ENCODE data around the gene SMC4. TPM values are rescaled to one million over a fixed set of nuclear protein-coding genes. Genes with fewer than 3 reads are reported as not detected.

Gene SMC4
- total RNA-seq, 1 donor from 2014 or later, result 75.4 TPM

GRCh38 chr3:160479376-160479775 lies 79.9 kb downstream of the SMC4 start:
- ATAC-seq, result no peak

GRCh38 chr3:160480931-160481330 lies 81.5 kb downstream of the SMC4 start:
- ATAC-seq, result no peak

- ATAC-seq, result no peak
Observed at GRCh38 chr3:160481856-160482255, 82.4 kb downstream of the SMC4 start.

- no peak for ATAC-seq
Observed at GRCh38 chr3:160482796-160483195, 83.3 kb downstream of the SMC4 start.

Other genes with a start within 250 kb of the SMC4 start
- gene C3orf80, start 174.2 kb upstream of the SMC4 start, total RNA-seq, result 5.9 TPM
- 11.0 TPM for gene IFT80, start 425 bp upstream of the SMC4 start, total RNA-seq
- 10.3 TPM for gene TRIM59, start 50.1 kb downstream of the SMC4 start, total RNA-seq
- gene KPNA4, start 165.9 kb downstream of the SMC4 start, total RNA-seq, result 41.7 TPM